Peyer's patch (tissue), 4 donors: ENCODE results near the gene SMG6.

Experiments used
- POLR2A ChIP-seq, 2 donors: fragments of 450-650 bp; IDR thresholded peaks; one replicate each; pipeline ENCODE4 v1.5.1; 2017; ENCODE audit warnings: antibody characterized with exemption in 2 of 2, mild to moderate bottlenecking in 2 of 2, moderate library complexity in 2 of 2
- TF ChIP-seq, protein P1 (sequence below), 6 experiments: fragments of 450-650 bp in 4 of 6; fragments of 200-600 bp in 2 of 6; sonication (generic) in 1 of 6; IDR thresholded peaks; one replicate each; pipeline ENCODE4 v1.5.1; 2017 to 2019; ENCODE audit warnings: antibody characterized with exemption in 6 of 6, mild to moderate bottlenecking in 3 of 6, moderate library complexity in 1 of 6

DNA sequence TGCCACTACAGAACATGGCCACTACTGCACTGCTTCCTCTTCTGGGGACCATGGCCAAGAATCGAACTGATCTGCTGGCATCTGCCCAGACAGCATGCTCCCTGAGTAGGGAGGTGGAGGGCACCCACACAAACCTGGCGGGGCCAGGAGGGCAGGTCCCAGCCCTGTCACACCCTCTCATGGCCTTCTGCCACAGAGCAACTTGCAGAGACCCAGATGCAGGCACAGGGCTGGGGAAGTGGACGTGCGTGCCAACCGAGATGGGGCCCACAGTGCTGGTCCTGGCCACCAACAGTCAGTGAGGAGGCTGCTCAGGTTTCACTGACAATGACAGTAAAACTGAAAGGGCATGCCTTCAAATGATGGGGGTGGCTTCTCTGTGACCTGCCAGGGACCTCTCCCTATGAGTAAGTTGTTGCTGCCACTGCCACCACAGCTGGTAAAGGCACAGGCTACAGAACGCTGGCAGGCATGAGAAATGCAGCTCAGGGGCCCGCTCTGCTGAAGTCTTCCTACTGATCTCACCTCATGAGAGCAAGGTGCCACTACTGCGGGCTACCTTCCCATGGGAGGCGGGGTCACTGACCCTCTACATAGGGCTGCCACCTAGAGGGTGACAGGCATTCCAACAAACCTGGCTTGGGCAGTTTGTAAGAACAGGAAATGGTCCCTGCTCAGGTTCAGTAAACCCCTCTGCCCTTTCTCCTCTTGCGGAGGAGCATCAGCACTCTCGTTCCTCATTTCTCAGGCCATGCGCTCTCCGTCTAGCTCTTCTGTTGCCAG is 233.2 kb downstream of the SMG6 start:
- no peak for TF ChIP-seq POLR2A (IDR thresholded peaks at IDR 0.05)
- TF ChIP-seq, protein P1, sequence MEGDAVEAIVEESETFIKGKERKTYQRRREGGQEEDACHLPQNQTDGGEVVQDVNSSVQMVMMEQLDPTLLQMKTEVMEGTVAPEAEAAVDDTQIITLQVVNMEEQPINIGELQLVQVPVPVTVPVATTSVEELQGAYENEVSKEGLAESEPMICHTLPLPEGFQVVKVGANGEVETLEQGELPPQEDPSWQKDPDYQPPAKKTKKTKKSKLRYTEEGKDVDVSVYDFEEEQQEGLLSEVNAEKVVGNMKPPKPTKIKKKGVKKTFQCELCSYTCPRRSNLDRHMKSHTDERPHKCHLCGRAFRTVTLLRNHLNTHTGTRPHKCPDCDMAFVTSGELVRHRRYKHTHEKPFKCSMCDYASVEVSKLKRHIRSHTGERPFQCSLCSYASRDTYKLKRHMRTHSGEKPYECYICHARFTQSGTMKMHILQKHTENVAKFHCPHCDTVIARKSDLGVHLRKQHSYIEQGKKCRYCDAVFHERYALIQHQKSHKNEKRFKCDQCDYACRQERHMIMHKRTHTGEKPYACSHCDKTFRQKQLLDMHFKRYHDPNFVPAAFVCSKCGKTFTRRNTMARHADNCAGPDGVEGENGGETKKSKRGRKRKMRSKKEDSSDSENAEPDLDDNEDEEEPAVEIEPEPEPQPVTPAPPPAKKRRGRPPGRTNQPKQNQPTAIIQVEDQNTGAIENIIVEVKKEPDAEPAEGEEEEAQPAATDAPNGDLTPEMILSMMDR (IDR thresholded peaks at IDR 0.05): no peak
